MCF 10A (cell line): ENCODE data around the gene SMC2. TPM values are rescaled to one million over a fixed set of nuclear protein-coding genes. Genes with fewer than 3 reads are reported as not detected.

Experiments
- BruUV-seq: library from RNA; stranded (reverse); fragments of 400-500 nt; replicated peaks from 2 replicates; lab custom pipeline; 2021; lab: Mats Ljungman, UMichigan
- CTCF ChIA-PET: fragments of 300-600 bp; sonication (Branson Sonifier 250); formaldehyde crosslinking; extraction: SDS; loops from one replicate; lab custom pipeline; 2021; ENCODE audit warnings: antibody characterized with exemption, inconsistent platforms; lab: Yijun Ruan, JAX
- POLR2A ChIA-PET: fragments of 300-600, 350-650 bp; sonication (Branson Sonifier 250); formaldehyde crosslinking; extraction: SDS; loops from one replicate; lab custom pipeline; 2020; ENCODE audit warnings: antibody characterized with exemption, inconsistent platforms; lab: Yijun Ruan, JAX
- DNase-seq: peaks from one replicate; pipeline ENCODE4 v3.0.0-alpha.2; 2018; ENCODE audit not compliant: unreplicated experiment
- H3K27ac Mint-ChIP-seq: one replicate; pipeline ENCODE4 v1.8.0; 2022; ENCODE audit warnings: mild to moderate bottlenecking, low read depth, mixed read lengths; ENCODE audit not compliant: unreplicated experiment
- H3K27me3 Mint-ChIP-seq: one replicate; pipeline ENCODE4 v1.8.0; 2022; ENCODE audit warnings: mixed read lengths; ENCODE audit not compliant: insufficient read depth, unreplicated experiment
- H3K36me3 Mint-ChIP-seq: one replicate; pipeline ENCODE4 v1.8.0; 2022; ENCODE audit warnings: mild to moderate bottlenecking, moderate library complexity, mixed read lengths; ENCODE audit not compliant: insufficient read depth, unreplicated experiment
- H3K4me1 Mint-ChIP-seq: one replicate; pipeline ENCODE4 v1.8.0; 2022; ENCODE audit warnings: mixed read lengths; ENCODE audit not compliant: insufficient read depth, unreplicated experiment
- H3K4me3 Mint-ChIP-seq: one replicate; pipeline ENCODE4 v1.8.0; 2022; ENCODE audit warnings: mild to moderate bottlenecking, moderate library complexity, mixed read lengths; ENCODE audit not compliant: unreplicated experiment
- H3K9me3 Mint-ChIP-seq: one replicate; pipeline ENCODE4 v1.8.0; 2022; ENCODE audit warnings: mixed read lengths; ENCODE audit not compliant: unreplicated experiment
- CTCF ChIP-seq: fragments of 200-600 bp; IDR thresholded peaks from one replicate; pipeline ENCODE4 v1.8.0; 2022; ENCODE audit warnings: antibody characterized with exemption, mild to moderate bottlenecking; ENCODE audit not compliant: unreplicated experiment
- intact Hi-C: fragments of 100-400 bp; cut with micrococcal nuclease; formaldehyde crosslinking; loops from 2 replicates; pipeline ENCODE4 v1.14.1; 2022
- total RNA-seq: library from RNA; stranded (reverse); gene quantifications from 2 replicates; pipeline ENCODE4 v1.2.3, GENCODE V29; 2022

SMC2 gene
- total RNA-seq, 1 experiment from 2014 or later = 23.1 TPM

GRCh38 chr9:104173067-104173466 is 79.0 kb downstream of the SMC2 start:
- CTCF ChIA-PET = interaction anchor here (1.2 to 2.6 kb wide), 2 partner anchors 213 to 214 kb away, joined by 7 to 18 read pairs; no protein-coding TSS in a partner anchor
- Mint-ChIP-seq H3K4me3 (no peak overlapping the region), H3K27me3 (no peaks in the 10 kb centered on the region), H3K27ac (no peak overlapping the region), H3K36me3 (no peaks in the 10 kb centered on the region), H3K4me1 (no peaks in the 10 kb centered on the region), H3K9me3 (no peaks in the 10 kb centered on the region)
- TF ChIP-seq CTCF = no peak
- no peak for DNase-seq
- no TSS peak for BruUV-seq
- intact Hi-C loops = no loop called here
- POLR2A ChIA-PET = no interaction called here

- Mint-ChIP-seq H3K27me3 (no peaks in the 10 kb centered on the region), H3K9me3 (no peaks in the 10 kb centered on the region), H3K27ac (no peak overlapping the region), H3K4me3 (no peak overlapping the region), H3K36me3 (no peaks in the 10 kb centered on the region), H3K4me1 (no peaks in the 10 kb centered on the region)
- POLR2A ChIA-PET = interaction anchor here (0.8 to 1.2 kb wide), 3 partner anchors 56 to 210 kb away, joined by 3 read pairs; no protein-coding TSS in a partner anchor
- intact Hi-C loops = loop anchor here (1.0 to 2.0 kb wide), 4 partner anchors 209 to 566 kb away; no protein-coding TSS in a partner anchor
- BruUV-seq = no TSS peak
- DNase-seq = peak; percentile 53
- TF ChIP-seq CTCF = peak; percentile 58
- CTCF ChIA-PET = interaction anchor here (0.6 to 8.1 kb wide), 41 partner anchors 9 to 1323 kb away, joined by 3 to 225 read pairs (median 3); no protein-coding TSS in a partner anchor
These were observed 83.0 kb downstream of the SMC2 start for GRCh38 chr9:104177003-104177611.

- intact Hi-C loops = loop anchor here (1.0 to 2.0 kb wide), 4 partner anchors 209 to 566 kb away; no protein-coding TSS in a partner anchor
- Mint-ChIP-seq H3K9me3 (no peaks in the 10 kb centered on the region), H3K27me3 (no peaks in the 10 kb centered on the region), H3K4me1 (no peaks in the 10 kb centered on the region), H3K4me3 (no peak overlapping the region), H3K36me3 (no peaks in the 10 kb centered on the region), H3K27ac (no peak overlapping the region)
- no peak for DNase-seq
- POLR2A ChIA-PET = interaction anchor here (1.0 to 1.2 kb wide), 2 partner anchors 56 to 136 kb away, joined by 3 read pairs; no protein-coding TSS in a partner anchor
- BruUV-seq = no TSS peak
- TF ChIP-seq CTCF = no peak
- CTCF ChIA-PET = interaction anchor here (0.6 to 8.1 kb wide), 20 partner anchors 8 to 1324 kb away, joined by 3 to 225 read pairs (median 4); no protein-coding TSS in a partner anchor
These were observed 83.6 kb downstream of the SMC2 start for GRCh38 chr9:104177676-104178075.
